Gastroesophageal sphincter (tissue), 3 donors: ENCODE measurements around the gene PAQR9.

Experiments
- CTCF ChIP-seq, 4 experiments: fragments of 200-600 bp in 2 of 4; fragments of 450-650 bp in 2 of 4; sonication (generic) in 1 of 4; IDR thresholded peaks; one replicate each; pipeline ENCODE4 v1.5.1; 2017 to 2019; ENCODE audit warnings: antibody characterized with exemption in 4 of 4, mild to moderate bottlenecking in 2 of 4, moderate library complexity in 2 of 4
- EP300 ChIP-seq: sonication (generic); formaldehyde crosslinking; IDR thresholded peaks from one replicate; pipeline ENCODE4 v1.6.1; 2017; ENCODE audit warnings: antibody characterized with exemption, mild to moderate bottlenecking
- POLR2A ChIP-seq, 2 donors: fragments of 450-650 bp; IDR thresholded peaks; one replicate each; pipeline ENCODE4 v1.6.1; 2017; ENCODE audit warnings: antibody characterized with exemption in 2 of 2, mild to moderate bottlenecking in 2 of 2, moderate library complexity in 1 of 2

DNA sequence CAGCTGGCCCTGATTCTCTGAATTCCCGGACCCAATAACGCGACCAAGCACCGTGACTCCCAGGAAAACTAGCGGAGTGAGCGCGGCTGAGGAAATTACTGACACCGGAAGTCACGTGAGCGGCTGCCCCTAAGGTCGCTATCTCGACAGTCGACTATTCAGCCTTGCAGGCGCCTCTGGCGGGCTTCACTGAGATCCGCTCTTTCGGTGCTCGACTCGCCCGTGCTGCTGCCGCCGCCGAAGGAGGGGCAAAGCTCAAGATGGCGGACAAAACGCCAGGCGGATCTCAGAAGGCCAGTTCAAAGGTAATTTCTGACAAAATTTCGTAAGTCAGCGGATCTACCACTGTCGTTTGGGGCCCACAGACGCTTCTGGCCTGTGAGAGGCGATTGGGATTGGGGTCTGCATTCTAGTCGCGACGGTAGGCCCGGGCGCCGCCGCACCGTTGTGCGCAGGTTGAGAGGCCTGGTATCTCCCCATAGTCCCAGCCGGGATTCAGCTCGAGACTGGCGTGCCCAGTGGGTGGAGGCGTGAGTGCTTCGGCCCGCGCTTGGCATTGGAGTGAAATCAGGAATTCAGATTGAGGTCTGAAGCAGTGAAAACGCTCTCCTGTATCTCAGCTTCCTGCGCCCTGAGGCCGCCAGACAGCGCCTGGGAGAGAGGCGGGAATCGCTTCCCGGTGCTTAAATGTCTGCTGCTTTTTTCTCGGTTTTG is 38.1 kb upstream of the PAQR9 start, which contains the start of gene U2SURP:
- TF ChIP-seq CTCF (IDR thresholded peaks at IDR 0.05) (peak in 3 of 4 experiments; percentile 16 to 54 (median 45)), EP300 (no peak), POLR2A (IDR thresholded peaks at IDR 0.05) (peak; percentile 45 to 57)
